Suprapubic skin (tissue), 4 donors: Measurements from ENCODE around the gene DSCAM. TPM values are rescaled to one million over a fixed set of nuclear protein-coding genes. Genes with fewer than 3 reads are reported as not detected.

Source experiments
- DNase-seq, 2 donors: peaks; one replicate each; pipeline ENCODE4 v3.0.0-alpha.2; 2019; ENCODE audit warnings: low spot score in 2 of 2
- H3K27ac ChIP-seq: fragments of 200-600 bp; sonication (generic); one replicate; pipeline ENCODE4 v1.5.1; 2019
- H3K27me3 ChIP-seq: fragments of 200-600 bp; sonication (generic); one replicate; pipeline ENCODE4 v1.5.1; 2019
- H3K36me3 ChIP-seq: fragments of 200-600 bp; sonication (generic); one replicate; pipeline ENCODE4 v1.5.1; 2019
- H3K4me1 ChIP-seq: fragments of 200-600 bp; sonication (generic); one replicate; pipeline ENCODE4 v1.5.1; 2019
- H3K4me3 ChIP-seq: fragments of 200-600 bp; sonication (generic); one replicate; pipeline ENCODE4 v1.5.1; 2019; ENCODE audit warnings: mild to moderate bottlenecking
- H3K9me3 ChIP-seq: fragments of 200-600 bp; sonication (generic); one replicate; pipeline ENCODE4 v1.5.1; 2019
- CTCF ChIP-seq, 2 donors: fragments of 200-600 bp in 1 of 2; fragments of 450-650 bp in 1 of 2; sonication (generic) in 1 of 2; IDR thresholded peaks; one replicate each; pipeline ENCODE4 v1.5.1; 2016 to 2019; ENCODE audit warnings: antibody characterized with exemption in 2 of 2, mild to moderate bottlenecking in 1 of 2, moderate library complexity in 1 of 2
- EP300 ChIP-seq: sonication (generic); formaldehyde crosslinking; IDR thresholded peaks from one replicate; pipeline ENCODE4 v1.6.1; 2017; ENCODE audit warnings: antibody characterized with exemption
- POLR2A ChIP-seq, 2 donors: fragments of 450-650 bp; IDR thresholded peaks; one replicate each; pipeline ENCODE4 v1.6.1; 2017; ENCODE audit warnings: antibody characterized with exemption in 2 of 2, mild to moderate bottlenecking in 2 of 2, moderate library complexity in 2 of 2
- POLR2AphosphoS5 ChIP-seq, 3 donors: sonication (generic); formaldehyde crosslinking; IDR thresholded peaks; one replicate each; pipeline ENCODE4 v1.6.1; 2017; ENCODE audit warnings: antibody characterized with exemption in 3 of 3
- WGBS: methylation state at CpG from one replicate; pipeline ENCODE4 v1.1.5; 2018; 5-methylcytosine and 5-hydroxymethylcytosine counted together
- total RNA-seq, 4 donors: library from RNA; depleted of rRNA; stranded (reverse); fragments of >200 nt; gene quantifications; one replicate each; pipeline ENCODE4 v1.1.0, GENCODE V29; 2016

DSCAM gene
- total RNA-seq, 4 donors from 2014 or later, result 0.08 TPM; not detected in 3

GRCh38 chr21:40699366-40699765 lies 147.6 kb downstream of the DSCAM start:
- Histone ChIP-seq H3K27me3 (no peaks in the 10 kb centered on the region), H3K9me3 (no peaks in the 10 kb centered on the region), H3K4me1 (no peaks in the 10 kb centered on the region), H3K27ac (no peak overlapping the region), H3K36me3 (no peaks in the 10 kb centered on the region), H3K4me3 (no peak overlapping the region)
- 87% methylated on average over 3 of the region's 3 CpGs for WGBS
- no peak for DNase-seq
- TF ChIP-seq POLR2AphosphoS5 (IDR thresholded peaks at IDR 0.05), result no peak
- TF ChIP-seq CTCF (IDR thresholded peaks at IDR 0.05), result no peak
- TF ChIP-seq POLR2A (IDR thresholded peaks at IDR 0.05), result no peak

- no peak for DNase-seq
- Histone ChIP-seq H3K27me3 (no peaks in the 10 kb centered on the region), H3K9me3 (no peaks in the 10 kb centered on the region), H3K27ac (no peak overlapping the region), H3K36me3 (no peaks in the 10 kb centered on the region), H3K4me3 (no peak overlapping the region), H3K4me1 (no peaks in the 10 kb centered on the region)
- no peak for TF ChIP-seq CTCF (IDR thresholded peaks at IDR 0.05)
- 67% methylated on average over 6 of the region's 6 CpGs for WGBS
These were observed 150.7 kb downstream of the DSCAM start for GRCh38 chr21:40696246-40696645.

- Histone ChIP-seq H3K4me1 (no peaks in the 10 kb centered on the region), H3K36me3 (no peaks in the 10 kb centered on the region), H3K27ac (no peak overlapping the region), H3K9me3 (no peaks in the 10 kb centered on the region), H3K4me3 (no peak overlapping the region), H3K27me3 (no peaks in the 10 kb centered on the region)
- TF ChIP-seq POLR2AphosphoS5 (IDR thresholded peaks at IDR 0.05) (no peak), CTCF (IDR thresholded peaks at IDR 0.05) (no peak), EP300 (no peak), POLR2A (IDR thresholded peaks at IDR 0.05) (no peak)
- no peak for DNase-seq
- WGBS, result 57% methylated on average over 4 of the region's 4 CpGs
These were observed 157.1 kb downstream of the DSCAM start for GRCh38 chr21:40689840-40690360.

- no peak for DNase-seq
- TF ChIP-seq POLR2AphosphoS5 (IDR thresholded peaks at IDR 0.05), result no peak
- TF ChIP-seq POLR2A (IDR thresholded peaks at IDR 0.05), result no peak
- no peak for TF ChIP-seq CTCF (IDR thresholded peaks at IDR 0.05)
- no peak for TF ChIP-seq EP300
- Histone ChIP-seq H3K4me1 (no peaks in the 10 kb centered on the region), H3K4me3 (no peak overlapping the region), H3K27ac (no peak overlapping the region), H3K27me3 (no peaks in the 10 kb centered on the region), H3K36me3 (no peaks in the 10 kb centered on the region), H3K9me3 (no peaks in the 10 kb centered on the region)
- 83% methylated on average over 4 of the region's 4 CpGs for WGBS
These were observed 157.7 kb downstream of the DSCAM start for GRCh38 chr21:40689217-40689616.

- H3K4me1 ChIP-seq, result no peaks in the 10 kb centered on the region
- WGBS, result 52% methylated on average over 5 of the region's 5 CpGs
- peaks cover under 1% of the 10 kb centered on the region for H3K9me3 ChIP-seq
- no peak for DNase-seq
- H3K27me3 ChIP-seq, result no peaks in the 10 kb centered on the region
- TF ChIP-seq POLR2A (IDR thresholded peaks at IDR 0.05), result no peak
- no peak for TF ChIP-seq EP300
- TF ChIP-seq CTCF (IDR thresholded peaks at IDR 0.05), result no peak
- no peak for TF ChIP-seq POLR2AphosphoS5 (IDR thresholded peaks at IDR 0.05)
- H3K36me3 ChIP-seq, result no peaks in the 10 kb centered on the region
- no peak overlapping the region for H3K27ac ChIP-seq
- H3K4me3 ChIP-seq, result no peak overlapping the region
These were observed 158.7 kb downstream of the DSCAM start for GRCh38 chr21:40688106-40688864.
